Stimulated activated naive CD4-positive, alpha-beta T cell treated with Interleukin-2 at 50 U/mL for 16 hours (primary cell): Measurements from ENCODE around the gene RAP2A.

Experiments used
- DNase-seq: peaks from one replicate; lab custom pipeline; 2025; lab: John Stamatoyannopoulos, UW

Gene RAP2A

DNA sequence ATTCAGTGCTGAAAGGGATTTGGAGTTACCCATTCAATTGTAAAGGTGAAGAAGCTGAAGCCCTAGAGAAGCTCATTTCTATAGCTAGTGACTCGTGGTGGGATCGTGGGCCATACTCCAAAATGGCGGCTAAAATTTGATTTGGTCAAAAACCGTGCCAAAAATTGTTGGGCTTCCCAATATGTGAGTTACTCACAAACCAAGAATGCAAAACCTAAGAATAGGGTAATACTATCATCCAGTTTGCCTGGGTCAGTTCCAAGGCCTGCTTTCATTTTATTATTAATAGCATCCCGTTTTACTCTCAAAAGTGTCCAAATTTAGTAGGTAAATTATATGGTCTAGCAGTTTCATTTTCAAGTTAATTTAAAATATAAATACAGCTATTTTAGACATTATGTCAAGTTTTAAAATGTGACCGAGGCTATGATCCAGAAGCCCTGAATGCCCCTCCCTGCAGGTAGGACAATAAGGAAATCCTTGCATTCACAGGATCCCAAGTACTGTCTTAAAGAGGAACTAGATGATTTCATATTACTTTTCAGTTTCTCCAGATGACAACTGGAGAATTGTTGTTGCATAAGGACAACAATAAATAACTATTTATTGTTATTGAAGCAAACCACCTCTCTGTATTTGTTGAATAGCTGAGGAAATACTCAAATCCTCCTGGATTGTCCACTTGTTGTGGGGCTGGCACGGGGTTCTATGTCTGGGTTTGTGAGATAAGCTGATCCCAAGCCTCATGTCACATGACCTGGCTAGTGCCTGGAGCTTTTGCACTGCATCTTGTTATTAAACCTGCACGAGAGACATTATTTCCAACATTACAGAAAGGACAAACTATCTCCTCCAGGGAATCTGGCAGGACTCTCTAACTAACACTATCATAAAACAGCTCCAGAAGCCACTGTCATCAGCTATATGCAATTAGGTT is 11.6 kb upstream of the RAP2A start:
- DNase-seq = no peak

DNA sequence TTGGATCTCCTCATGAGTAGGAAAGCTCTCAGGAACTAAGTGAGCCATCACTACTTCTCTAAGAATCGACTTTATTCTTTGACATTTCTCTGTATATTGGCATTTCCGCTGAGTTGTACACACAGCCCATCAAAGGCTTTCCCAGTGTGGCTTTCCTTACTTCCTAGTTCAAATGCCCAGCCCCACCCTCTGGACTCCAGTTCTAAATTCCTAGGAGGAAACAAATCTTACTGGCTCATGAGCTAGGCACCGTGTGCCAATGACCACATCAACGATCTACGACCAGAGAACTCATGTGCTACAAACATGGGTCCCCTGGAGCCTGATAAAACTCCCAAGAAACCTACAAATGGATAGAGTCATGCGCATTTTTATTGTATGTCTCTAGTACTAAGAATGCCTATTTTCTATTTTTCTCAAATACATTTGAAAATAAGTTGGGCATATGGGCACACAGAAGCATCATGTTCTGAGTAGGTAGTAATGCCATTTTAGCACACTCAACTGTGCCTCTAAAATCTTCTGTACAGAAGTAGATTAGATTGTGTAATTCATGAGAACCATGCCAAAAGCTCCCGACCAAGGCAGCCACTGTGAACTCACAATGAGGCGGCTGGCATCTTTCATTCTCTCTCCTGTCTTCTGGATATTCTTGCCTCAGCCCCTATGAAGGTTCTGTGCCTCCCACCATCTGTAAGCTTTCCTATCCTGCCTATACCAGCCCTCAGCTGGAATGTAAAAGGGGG is 10.5 kb upstream of the RAP2A start:
- DNase-seq = no peak

DNA sequence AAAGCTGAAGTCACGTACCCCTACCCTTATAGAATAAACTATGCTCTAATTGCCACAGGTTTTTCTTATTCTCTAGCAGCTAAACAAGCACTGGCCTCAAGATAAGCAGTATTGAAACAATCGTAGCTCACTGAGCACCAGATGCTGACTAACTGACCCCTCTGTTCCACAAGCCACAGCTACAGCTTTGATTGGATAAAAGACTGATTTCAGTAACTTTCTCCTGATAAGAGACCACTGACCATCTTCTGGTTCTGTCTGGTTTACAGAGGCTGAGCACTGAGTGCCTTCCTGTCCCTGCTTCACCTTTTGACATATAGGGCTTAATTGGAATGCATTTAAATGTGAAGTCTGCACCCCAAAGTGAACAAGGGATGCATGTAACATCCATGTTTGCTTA is 8.4 kb upstream of the RAP2A start:
- DNase-seq = no peak

DNA sequence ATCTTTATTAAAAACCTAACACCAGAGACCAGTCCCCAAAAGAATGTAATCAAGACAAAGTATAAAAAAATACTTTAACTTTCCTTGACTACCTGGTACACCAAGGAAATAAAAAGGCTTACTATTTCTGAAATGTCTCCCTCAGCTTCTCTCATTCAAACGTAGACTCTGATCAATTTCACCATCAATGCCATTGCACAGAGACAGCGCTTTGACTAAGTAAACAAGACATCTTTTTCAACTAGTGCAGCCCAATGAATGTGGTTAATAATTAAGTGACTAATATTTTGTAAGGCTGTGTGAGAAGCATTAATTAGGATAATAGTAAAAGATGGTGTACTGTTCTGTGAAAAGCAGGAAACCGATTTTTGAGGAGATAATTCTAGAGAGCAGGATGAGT is 7.3 kb upstream of the RAP2A start:
- DNase-seq = no peak

DNA sequence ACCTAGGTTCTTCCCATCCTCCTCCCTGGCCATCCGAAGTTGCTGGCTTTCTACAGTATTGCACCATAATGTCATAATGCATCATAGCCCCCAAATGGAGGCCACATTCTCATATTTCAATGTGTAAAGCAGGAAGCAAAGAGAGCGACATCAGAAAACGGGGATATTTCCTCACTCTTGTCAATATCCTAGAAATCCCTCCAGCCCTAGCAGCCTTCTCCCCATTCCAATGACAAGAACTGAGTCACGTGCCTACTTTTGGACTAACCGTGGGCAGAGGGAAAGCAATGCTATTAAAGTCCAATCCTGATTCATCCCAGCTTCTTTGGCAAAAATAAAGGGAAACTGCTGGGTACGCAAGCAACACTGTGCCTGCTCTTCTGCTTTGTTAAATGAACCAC is 4.3 kb upstream of the RAP2A start:
- DNase-seq = no peak

DNA sequence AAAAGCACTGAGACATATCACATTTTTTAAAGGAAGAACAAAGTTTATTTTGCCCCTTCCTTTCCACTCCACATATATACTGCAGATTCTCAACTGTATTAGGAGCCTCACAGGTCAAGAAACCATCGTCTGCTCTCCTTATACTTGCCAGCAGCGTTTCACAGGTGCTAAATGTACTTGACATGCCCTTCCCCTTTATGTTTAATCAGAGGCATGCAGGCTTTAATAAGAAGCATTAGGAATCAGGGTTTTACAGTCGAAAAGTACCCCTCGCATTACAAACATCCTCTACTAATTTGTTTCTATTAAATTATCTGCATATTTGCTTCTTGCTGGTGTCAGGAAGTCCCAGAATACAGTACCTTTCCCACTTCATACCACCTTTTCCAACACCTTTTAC is 3.7 kb upstream of the RAP2A start:
- no peak for DNase-seq

DNA sequence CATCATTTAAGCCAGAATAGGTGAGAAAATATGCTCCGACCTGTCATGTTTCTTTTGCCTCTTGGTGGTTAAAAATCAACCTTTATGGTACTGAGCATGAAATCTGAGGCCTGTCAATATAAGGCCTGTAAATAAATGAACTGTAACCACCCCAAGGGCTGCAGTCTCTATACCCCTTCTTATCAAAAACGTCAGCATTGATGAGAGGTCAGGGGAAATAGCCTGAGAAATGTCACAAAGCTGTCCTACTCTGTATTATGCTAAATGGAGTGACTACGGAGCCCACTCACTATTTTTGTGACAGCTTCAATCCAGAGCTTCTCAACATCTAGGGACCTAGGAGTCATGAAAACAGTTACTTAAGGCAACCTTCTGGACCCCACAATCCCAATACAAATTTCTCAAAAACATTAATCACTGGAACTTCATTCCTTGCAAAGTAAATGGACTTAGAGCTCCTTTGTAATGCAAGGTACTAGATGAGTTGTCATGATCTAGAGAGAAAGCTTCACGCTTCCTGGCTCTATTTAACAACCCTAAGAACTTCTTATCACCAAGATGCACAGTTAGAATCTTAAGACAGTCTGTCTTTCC is 2.7 kb upstream of the RAP2A start:
- DNase-seq = no peak

DNA sequence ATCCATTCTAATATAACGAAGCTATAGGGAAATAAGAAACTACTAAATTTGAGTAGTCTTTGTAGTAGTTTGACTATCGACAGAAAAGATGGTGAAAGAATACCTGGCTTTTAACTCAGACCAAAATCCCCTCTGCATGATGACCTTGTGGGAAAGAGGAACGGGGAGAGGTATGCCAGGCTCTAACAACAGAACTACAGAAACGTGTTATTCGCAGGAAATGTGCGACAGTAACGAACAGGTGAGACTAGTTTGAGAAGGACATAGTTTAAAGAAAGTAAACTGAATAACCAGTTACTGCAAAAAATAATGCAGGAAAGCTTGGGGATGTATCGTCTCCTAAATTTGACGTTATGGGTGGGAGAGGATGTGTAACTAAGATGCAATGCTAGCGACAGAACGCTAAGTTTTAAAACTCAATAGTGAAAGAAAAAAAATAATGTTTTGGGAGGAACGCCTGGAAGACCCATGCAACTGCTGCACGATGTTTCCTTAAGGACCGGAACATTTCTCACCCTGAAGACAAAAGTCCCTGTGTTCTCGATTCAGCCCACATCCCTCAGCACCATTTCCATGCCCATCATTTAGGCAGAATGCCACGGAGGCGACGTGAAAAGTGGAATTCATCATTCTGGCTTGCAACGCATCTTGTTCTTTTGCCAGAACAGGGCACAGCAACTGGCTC is 1.6 kb upstream of the RAP2A start:
- DNase-seq = no peak

DNA sequence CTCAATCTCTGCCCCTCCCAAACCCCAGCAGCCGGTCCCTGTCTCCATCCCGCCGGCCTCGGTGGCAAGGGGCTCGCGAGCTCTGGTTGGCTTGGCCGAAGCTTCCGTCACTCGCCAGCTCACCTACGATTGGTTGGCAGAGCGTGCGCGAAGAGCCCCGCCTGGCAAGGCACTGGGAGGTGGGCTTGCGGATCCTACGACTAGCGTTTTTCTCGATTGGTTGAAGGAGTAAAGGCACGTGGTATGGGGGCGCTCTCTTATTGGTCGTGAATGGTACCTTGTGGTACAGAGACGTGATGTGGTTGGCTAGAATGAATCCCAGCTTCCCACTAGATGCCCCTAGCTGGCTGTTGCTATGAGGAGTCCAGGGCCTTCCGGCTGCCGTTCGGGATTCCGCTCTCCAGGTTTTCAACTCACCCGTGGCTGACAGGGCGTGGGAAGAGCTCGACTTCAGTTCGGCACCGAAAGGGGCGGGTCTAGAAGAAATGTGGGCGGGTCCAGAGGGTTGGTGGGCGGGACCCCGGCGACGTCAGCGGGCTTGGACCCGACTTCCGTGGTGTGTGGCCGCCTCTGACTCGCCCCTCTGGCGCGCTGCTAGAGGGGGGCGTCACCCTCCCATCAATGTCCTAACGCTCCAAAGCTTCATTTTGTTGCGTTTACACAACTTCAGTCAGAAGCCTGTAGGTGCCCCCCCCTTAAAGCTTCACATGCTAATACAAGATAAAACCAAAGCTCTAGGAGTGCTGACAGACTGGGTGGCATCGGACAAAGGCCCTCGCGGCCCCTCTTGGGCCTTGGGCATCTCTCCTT is 847 bp upstream of the RAP2A start:
- peak; percentile 100 for DNase-seq

DNA sequence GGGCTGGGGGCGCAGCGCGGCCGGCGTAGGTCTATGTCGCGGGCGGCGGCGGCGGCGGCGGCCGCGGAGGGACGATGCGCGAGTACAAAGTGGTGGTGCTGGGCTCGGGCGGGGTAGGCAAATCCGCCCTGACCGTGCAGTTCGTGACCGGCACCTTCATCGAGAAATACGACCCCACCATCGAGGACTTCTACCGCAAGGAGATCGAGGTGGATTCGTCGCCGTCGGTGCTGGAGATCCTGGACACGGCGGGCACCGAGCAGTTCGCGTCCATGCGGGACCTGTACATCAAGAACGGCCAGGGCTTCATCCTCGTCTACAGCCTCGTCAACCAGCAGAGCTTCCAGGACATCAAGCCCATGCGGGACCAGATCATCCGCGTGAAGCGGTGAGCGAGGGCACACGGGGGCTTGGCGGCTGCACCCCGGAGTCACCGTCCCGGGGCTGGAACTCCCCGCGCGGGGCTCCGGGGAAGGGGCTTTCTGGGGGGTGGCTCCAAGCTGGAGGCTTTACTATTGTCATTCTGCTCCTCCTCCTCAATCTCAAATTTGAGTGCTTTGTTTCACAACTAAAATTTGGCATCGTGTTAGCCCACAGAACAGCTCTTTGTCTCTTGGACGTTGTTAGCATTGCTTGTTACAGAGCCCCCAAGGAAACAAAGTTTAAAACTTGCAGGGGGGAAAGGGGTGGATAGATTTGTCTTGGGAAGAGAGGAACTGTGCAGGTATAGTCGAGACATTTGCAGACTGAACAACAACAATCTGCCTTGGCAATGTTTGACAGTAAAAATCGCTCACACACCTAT is 630 bp downstream of the RAP2A start:
- peak; percentile 47 for DNase-seq

DNA sequence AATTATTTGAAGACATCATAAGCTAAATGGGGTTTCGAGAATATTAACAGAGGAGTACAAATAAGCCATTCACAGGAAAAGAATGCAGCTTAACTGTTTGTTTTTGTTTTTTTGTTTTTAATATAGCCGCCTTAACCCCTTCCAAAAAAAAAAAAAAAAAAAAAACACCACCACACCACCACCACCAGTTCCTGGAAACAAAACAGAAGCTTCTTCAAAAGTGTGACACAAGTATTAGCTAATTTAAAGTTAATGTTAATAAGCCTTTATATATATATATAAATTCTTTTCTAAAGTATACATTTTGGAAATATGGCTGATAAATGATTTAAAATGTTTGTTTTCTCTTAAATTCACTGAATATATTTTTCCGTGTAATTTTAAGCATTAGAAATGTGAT is 1.4 kb downstream of the RAP2A start:
- no peak for DNase-seq

DNA sequence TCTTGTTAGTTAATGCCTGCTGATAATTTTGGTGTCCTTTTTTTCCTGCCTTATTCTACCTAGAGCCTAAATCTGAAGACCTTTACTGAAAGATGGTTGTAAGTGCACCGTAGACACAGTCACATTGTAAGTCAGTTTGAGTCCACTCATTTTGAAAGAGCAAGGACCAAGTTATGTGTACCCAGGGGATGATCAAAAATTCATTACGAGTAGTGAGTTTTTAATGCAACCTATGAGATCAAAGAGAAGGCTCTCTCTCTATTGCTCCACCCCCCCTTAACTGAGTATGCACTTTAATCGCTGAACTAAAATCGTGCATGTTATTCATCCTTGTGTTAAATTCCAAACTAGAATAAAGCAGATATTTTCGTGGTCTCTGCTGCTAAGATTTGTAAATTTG is 1.8 kb downstream of the RAP2A start:
- no peak for DNase-seq

DNA sequence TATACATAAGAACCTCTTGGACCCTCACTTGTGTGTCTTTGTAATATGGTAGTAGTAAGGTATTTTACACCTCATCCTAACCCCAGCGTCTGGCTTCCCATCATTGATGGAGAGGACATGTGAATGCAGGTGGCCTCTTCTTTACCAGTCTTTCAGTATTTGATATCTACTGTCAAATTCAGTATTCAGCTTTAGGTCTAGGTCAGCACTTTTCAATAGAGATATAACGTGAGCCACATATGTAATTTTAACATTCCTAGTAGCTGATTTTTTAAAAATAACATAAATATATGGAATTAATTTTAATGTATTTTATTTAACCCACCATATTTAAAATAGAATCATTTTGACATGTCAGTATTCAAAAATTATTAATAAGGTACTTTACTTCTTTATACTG is 2.9 kb downstream of the RAP2A start:
- DNase-seq = no peak

DNA sequence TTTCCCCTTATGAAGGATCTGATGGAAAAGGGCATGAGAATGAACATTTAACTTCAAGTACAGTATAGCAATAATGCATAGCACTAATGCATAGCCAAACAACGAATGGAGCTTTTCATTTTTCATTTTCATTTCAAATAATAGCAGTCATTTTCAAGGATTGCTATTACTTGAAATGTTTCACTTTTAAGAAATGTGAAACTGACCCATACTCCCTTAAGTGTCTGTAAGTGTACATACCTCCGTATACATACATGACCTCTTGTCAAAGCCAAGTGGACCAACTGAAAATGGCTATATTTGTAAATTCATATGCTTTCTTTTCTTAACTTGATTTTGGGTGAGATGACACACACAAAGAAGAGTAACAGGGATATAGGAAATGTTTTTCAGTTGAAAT is 3.8 kb downstream of the RAP2A start:
- no peak for DNase-seq

DNA sequence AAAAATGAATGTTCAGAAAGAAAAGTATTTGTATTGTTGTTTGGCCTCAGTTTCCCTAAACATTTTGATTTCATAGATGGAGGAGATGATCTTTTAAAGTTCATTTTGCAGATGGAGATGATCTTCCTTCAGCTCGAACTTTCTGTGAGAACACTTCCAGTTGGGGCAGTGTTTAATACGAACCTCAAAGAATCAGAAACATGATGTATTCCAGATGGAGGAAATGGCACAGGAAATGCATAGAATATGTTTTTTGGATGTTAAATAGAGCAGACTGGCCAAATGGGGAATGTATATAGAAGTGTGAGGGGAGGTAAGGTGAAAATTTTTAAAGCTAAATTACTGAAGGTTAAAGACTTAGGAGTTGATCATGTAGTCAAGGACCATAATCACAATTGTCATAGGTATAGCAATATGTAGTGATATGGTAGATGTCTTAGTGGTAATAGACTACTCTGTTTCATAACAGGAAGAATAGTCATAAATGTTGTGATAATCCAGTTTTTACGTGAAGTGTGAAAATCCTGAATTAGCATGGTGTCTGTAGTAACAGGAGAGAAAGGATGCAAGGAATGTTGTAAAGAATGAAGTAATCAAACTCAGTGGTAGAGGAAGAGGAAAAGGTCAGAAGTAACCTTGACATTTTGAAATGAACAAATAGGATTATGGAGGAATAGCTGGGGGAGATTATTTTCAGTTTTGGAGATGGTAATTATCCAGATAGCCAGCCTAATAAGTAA is 5.1 kb downstream of the RAP2A start:
- no peak for DNase-seq

DNA sequence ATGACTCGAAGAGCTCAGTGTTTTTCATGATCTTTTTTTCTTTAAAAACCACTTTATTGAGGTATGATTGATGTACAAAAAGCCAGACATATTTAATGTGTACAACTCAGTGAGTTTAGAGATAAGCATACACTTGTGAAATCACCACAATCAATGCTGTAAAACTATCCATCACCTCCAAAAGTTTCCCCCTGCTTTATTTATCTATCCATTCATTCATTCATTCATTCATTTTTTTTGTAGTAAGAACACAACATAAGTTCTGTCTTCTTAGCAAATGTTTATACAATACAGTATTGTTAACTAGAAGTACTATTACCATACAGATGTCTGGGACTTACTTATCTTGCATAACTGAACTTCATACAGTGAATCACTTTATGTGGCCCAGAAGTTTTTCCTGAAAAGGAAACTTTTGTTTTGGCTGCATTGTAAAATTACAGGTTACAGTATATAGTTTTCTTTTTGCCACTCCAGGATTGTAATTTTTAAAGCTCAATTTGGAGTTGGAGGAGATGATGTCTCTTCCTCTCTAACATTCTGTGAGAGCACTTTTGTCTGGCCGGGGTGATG is 6.7 kb downstream of the RAP2A start:
- DNase-seq = no peak

DNA sequence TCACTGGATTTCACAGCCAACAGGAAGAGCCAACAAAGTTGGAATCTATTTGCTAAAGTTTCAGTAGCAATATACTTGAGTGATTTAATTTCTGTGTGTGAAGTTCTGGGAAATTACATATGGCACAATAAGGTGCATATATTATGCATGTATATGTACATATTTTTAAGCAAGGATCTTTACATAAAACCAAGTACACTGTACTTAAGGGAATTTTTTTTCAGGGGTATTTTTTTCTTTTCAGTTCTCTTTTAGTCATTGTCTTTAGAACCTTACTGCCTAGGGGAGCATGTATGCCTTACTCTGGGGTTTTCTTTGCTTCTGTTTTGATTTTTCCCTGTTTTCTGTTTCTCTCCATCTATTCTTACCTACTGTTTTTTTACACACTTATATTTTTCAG is 7.4 kb downstream of the RAP2A start:
- DNase-seq = no peak

DNA sequence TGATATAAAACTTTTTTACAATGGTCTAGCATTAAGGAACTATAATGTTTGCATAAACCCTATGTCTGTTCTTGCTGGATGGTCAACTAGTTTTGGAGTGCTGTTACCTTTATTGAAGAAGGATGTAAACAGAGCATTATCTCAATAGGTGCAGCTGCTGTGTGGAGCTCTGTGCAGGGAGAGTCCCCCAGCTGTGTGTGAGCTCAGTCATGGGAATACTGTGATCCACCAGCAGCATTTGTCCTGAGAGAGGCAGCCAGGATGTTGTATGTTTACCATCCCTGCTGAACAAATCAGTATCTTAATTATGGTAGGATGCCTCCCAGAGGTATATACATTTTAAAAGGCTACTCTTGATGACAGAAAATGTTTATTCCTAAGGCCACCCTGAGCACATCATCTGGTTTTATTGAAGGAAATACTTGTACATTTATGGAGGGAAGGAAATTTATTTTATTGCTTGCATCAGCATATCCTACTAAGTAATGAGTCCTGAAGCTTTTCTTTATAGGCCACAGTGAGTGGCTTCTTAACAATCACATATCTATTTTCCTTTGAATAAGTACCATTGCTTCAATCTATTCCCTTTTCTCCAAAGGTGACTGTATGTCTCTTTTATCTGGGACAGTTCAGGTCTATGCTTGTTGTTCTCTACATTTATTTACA is 11.7 kb downstream of the RAP2A start:
- no peak for DNase-seq

DNA sequence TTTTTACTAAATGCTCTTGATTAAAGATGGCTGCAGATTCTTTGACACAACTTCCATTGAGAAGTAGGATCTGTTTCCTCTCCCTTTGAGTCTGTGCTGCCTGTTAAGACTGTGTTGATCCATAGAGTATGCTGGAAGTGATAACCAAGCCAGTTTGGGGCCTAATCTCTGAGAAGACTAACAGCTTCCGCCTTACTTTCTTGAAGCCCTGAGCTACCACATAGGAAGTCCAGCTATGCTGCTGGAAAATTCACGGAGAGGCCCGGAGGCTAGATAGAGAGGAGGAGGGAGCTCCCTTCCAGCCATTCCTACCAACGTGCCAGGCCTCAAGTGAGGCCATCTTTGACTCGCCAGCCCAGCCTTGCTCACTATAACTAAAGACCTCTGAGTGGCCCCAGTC is 12.5 kb downstream of the RAP2A start:
- no peak for DNase-seq
